ENCODE results near the gene MRPS25. TPM values are rescaled to one million over a fixed set of nuclear protein-coding genes. Genes with fewer than 3 reads are reported as not detected.

Gene MRPS25
- total RNA-seq, 1 donor from 2014 or later = 141 TPM

DNA sequence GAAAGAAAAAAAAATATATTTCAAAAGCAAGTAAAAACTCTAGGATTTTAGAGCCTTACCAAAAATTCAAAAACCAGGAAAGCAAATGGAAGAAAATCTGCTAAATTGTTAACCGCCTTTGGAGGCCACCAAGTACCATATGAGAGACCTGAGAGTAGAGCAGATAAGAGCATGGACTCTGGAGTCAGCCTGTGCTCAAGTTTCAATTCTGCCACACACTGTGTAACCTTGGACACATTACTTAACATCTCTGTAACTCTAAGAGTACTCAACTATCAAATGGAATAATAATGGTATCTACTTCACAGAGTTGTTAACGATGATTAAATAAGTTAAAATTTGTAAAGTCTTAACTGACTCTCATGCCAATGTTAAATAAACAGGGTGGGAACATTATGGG, 21.1 kb upstream of the MRPS25 start:
- H3K36me3 Mint-ChIP-seq (ENCODE audit: unreplicated experiment) = peaks cover 13% of the 10 kb centered on the region
- H3K9me3 Mint-ChIP-seq (ENCODE audit: unreplicated experiment) = peaks cover 1% of the 10 kb centered on the region
- no peaks in the 10 kb centered on the region for H3K4me1 Mint-ChIP-seq (ENCODE audit: low read depth, unreplicated experiment)
- H3K4me3 Mint-ChIP-seq (ENCODE audit: unreplicated experiment) = no peak overlapping the region
- H3K27me3 Mint-ChIP-seq (ENCODE audit: unreplicated experiment) = peaks cover 2% of the 10 kb centered on the region
- H3K27ac Mint-ChIP-seq (ENCODE audit: unreplicated experiment) = no peak overlapping the region
- no peak for DNase-seq
- TF ChIP-seq, protein P1, sequence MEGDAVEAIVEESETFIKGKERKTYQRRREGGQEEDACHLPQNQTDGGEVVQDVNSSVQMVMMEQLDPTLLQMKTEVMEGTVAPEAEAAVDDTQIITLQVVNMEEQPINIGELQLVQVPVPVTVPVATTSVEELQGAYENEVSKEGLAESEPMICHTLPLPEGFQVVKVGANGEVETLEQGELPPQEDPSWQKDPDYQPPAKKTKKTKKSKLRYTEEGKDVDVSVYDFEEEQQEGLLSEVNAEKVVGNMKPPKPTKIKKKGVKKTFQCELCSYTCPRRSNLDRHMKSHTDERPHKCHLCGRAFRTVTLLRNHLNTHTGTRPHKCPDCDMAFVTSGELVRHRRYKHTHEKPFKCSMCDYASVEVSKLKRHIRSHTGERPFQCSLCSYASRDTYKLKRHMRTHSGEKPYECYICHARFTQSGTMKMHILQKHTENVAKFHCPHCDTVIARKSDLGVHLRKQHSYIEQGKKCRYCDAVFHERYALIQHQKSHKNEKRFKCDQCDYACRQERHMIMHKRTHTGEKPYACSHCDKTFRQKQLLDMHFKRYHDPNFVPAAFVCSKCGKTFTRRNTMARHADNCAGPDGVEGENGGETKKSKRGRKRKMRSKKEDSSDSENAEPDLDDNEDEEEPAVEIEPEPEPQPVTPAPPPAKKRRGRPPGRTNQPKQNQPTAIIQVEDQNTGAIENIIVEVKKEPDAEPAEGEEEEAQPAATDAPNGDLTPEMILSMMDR (IDR thresholded peaks at IDR 0.05; ENCODE audit: partially characterized antibody, unreplicated experiment) = no peak

DNA sequence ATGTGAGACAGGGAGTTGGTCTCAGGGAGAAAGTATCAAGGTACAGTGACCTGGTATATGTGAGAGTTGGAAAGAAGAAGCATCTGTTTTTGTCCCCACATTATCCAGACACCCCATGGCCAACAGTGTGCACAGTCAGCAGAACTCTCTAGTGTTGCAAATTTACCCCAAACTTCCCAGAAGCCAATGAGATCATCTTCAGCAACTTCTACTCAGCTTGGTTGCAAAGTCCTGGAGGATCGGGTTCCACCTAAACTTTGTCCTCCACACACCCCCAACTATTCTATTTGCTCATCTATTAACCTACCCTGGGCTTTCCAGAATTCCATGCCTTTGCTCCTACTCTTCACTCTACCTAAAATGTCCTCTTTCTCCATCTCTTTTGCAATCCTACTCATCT, 18.1 kb upstream of the MRPS25 start:
- TF ChIP-seq, protein P1 (IDR thresholded peaks at IDR 0.05; ENCODE audit: partially characterized antibody, unreplicated experiment) = no peak
- DNase-seq = no peak
- Mint-ChIP-seq H3K4me3 (ENCODE audit: unreplicated experiment) (no peak overlapping the region), H3K36me3 (ENCODE audit: unreplicated experiment) (peaks cover 9% of the 10 kb centered on the region), H3K4me1 (ENCODE audit: low read depth, unreplicated experiment) (no peaks in the 10 kb centered on the region), H3K27me3 (ENCODE audit: unreplicated experiment) (peaks cover 2% of the 10 kb centered on the region), H3K9me3 (ENCODE audit: unreplicated experiment) (peaks cover 1% of the 10 kb centered on the region), H3K27ac (ENCODE audit: unreplicated experiment) (no peak overlapping the region)

DNA sequence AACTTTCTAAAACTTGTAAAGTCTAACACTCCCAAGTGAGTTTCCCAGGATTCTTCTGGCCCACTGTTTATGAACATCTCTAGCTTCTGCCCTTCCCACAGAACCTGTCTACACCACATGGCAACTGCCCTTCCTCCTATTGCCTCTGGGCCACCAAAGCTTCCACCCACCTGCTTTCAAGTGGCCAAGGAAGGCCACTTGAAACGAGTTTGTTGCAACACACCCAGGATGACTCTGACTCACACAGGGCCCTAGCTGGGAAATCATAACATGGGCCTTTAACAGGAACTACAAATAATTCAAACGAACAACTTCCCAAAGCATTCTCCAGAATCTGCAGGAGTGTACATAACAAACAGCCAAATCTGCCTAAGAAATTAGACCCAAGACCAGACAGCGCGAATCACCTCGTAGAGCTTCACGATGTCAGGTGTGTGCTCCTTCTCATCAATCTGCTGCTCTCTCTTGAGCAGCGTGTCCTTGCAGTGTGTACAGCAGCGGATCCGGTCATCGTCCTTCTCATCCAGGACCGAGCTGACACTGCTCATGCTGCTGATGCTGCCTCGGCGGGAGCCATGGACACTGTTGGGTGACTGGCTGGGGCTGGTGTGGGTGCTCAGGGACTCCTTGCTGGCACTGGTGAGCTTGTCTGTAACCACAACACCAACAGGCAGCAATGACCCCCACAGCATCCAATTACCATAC, 17.0 kb upstream of the MRPS25 start:
- peaks cover 9% of the 10 kb centered on the region for H3K36me3 Mint-ChIP-seq (ENCODE audit: unreplicated experiment)
- DNase-seq = no peak
- peaks cover 2% of the 10 kb centered on the region for H3K27me3 Mint-ChIP-seq (ENCODE audit: unreplicated experiment)
- H3K4me3 Mint-ChIP-seq (ENCODE audit: unreplicated experiment) = no peak overlapping the region
- H3K27ac Mint-ChIP-seq (ENCODE audit: unreplicated experiment) = no peak overlapping the region
- no peaks in the 10 kb centered on the region for H3K4me1 Mint-ChIP-seq (ENCODE audit: low read depth, unreplicated experiment)
- peaks cover 1% of the 10 kb centered on the region for H3K9me3 Mint-ChIP-seq (ENCODE audit: unreplicated experiment)
- TF ChIP-seq, protein P1 (IDR thresholded peaks at IDR 0.05; ENCODE audit: partially characterized antibody, unreplicated experiment) = no peak

DNA sequence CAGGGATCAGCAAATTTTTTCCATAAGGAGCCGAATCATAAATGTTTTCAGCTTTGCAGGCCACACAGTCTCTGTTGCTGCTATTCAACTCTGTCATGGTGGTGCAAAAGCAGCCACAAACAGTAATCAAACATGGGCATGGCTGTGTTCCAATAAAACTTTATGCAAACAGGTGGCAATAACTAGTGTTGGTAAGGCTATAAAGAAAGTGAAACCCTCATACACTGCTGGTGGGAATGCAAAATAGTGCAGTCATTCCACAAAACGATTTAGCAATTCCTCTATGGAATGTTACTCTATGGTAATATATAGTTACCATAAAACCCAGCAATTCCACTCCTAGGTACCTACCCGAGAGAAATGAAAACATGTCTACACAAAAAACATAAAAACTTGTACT, 14.0 kb upstream of the MRPS25 start:
- Mint-ChIP-seq H3K4me1 (ENCODE audit: low read depth, unreplicated experiment) (no peaks in the 10 kb centered on the region), H3K27me3 (ENCODE audit: unreplicated experiment) (peaks cover 2% of the 10 kb centered on the region), H3K9me3 (ENCODE audit: unreplicated experiment) (peaks cover 1% of the 10 kb centered on the region), H3K27ac (ENCODE audit: unreplicated experiment) (no peak overlapping the region), H3K36me3 (ENCODE audit: unreplicated experiment) (peaks cover 9% of the 10 kb centered on the region), H3K4me3 (ENCODE audit: unreplicated experiment) (no peak overlapping the region)
- TF ChIP-seq, protein P1 (IDR thresholded peaks at IDR 0.05; ENCODE audit: partially characterized antibody, unreplicated experiment) = no peak
- DNase-seq = no peak

DNA sequence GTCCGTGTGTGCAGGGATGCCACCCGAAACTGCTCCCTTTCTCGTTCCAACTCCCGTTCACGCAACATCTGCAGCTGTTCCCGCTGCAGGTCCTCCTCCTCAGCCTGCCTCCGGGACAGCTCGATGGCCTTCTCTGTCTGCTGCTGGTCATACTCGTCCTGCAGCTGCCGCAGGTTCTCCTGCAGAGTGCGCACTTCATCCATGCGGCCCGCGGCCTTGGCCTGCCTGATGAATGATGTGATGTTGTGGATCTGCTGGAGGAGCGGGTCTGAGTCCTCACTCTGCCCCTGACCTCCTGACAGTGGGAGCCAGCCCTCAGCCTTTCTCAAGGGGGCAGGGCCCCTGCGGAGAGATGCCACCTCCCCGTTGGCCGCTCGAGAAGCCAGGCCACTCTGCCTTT, 9.4 kb upstream of the MRPS25 start:
- no peak for DNase-seq
- Mint-ChIP-seq H3K27me3 (ENCODE audit: unreplicated experiment) (no peaks in the 10 kb centered on the region), H3K4me3 (ENCODE audit: unreplicated experiment) (no peak overlapping the region), H3K9me3 (ENCODE audit: unreplicated experiment) (no peaks in the 10 kb centered on the region), H3K27ac (ENCODE audit: unreplicated experiment) (no peak overlapping the region), H3K36me3 (ENCODE audit: unreplicated experiment) (no peaks in the 10 kb centered on the region), H3K4me1 (ENCODE audit: low read depth, unreplicated experiment) (no peaks in the 10 kb centered on the region)
- TF ChIP-seq, protein P1 (IDR thresholded peaks at IDR 0.05; ENCODE audit: partially characterized antibody, unreplicated experiment) = no peak

Data from glutamatergic neuron (in vitro differentiated cells).